Measurements from ENCODE around the gene NOS1AP.
"Not testable (repeated sequence)": the region's sequence is repeated elsewhere in the genome, so short reads cannot be mapped to it uniquely, and the experiment has no call there.

Gene NOS1AP

GRCh38 chr1:162404550-162405160 is 335.2 kb downstream of the NOS1AP start:
- DNase-seq (ENCODE audit: low read depth, low spot score) = no peak

- DNase-seq (ENCODE audit: low read depth, low spot score) = no peak
Measured at GRCh38 chr1:162405800-162406199, 336.3 kb downstream of the NOS1AP start.

- DNase-seq (ENCODE audit: low read depth, low spot score) = no peak
Measured at GRCh38 chr1:162406811-162407210, 337.3 kb downstream of the NOS1AP start.

- DNase-seq (ENCODE audit: low read depth, low spot score) = no peak
Measured at GRCh38 chr1:162407539-162407938, 338.0 kb downstream of the NOS1AP start.

GRCh38 chr1:162412002-162412401 is 342.5 kb downstream of the NOS1AP start, which contains the start of gene SH2D1B:
TSS of gene SH2D1B (minus strand) at chr1:162412136. CDS start at chr1:162412016, 120 bp downstream.
- DNase-seq (ENCODE audit: low read depth, low spot score) = no peak

GRCh38 chr1:162416215-162416614 is 346.7 kb downstream of the NOS1AP start:
- DNase-seq (ENCODE audit: low read depth, low spot score) = no peak

- no peak for DNase-seq (ENCODE audit: low read depth, low spot score)
Measured at GRCh38 chr1:162416909-162417308, 347.4 kb downstream of the NOS1AP start.

- DNase-seq (ENCODE audit: low read depth, low spot score) = no peak
Measured at GRCh38 chr1:162417650-162418049, 348.2 kb downstream of the NOS1AP start.

- DNase-seq (ENCODE audit: low read depth, low spot score) = not testable (repeated sequence)
Measured at GRCh38 chr1:162418584-162418983, 349.1 kb downstream of the NOS1AP start.

GRCh38 chr1:162419450-162419931 is 350.0 kb downstream of the NOS1AP start:
- not testable (repeated sequence) for DNase-seq (ENCODE audit: low read depth, low spot score)
